ENCODE measurements around the gene VTI1A.

VTI1A gene

DNA sequence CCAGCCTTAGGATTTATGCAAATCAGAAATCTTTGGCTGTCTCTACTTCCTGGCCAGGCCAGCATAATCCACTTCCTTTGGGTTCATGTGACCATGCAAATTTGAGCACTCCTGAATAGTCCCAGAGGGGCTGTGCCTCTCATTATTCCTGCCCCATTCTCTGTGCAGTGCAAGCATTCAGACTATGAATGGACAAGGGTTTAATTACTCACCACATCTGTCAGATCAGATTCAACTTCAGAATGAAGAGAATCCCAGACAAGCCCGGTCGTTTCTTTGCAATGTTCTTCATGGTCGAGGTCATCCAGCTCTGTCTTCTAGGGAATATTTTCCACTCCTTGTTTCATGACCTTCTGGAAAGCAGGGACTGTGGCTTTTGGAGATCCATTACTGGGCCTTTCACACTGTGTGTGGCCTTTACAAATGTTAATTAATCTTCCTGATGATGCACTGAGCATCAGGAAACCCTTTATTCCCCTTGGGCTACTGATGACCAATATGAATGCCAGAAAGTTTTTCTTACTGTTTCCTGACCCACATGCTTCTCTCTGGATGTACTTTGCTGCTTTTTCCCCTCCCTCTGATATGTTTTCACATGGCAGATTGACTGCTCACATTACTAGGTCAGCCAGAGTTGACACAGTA, 285.4 kb downstream of the VTI1A start:
- DNase-seq: no peak

DNA sequence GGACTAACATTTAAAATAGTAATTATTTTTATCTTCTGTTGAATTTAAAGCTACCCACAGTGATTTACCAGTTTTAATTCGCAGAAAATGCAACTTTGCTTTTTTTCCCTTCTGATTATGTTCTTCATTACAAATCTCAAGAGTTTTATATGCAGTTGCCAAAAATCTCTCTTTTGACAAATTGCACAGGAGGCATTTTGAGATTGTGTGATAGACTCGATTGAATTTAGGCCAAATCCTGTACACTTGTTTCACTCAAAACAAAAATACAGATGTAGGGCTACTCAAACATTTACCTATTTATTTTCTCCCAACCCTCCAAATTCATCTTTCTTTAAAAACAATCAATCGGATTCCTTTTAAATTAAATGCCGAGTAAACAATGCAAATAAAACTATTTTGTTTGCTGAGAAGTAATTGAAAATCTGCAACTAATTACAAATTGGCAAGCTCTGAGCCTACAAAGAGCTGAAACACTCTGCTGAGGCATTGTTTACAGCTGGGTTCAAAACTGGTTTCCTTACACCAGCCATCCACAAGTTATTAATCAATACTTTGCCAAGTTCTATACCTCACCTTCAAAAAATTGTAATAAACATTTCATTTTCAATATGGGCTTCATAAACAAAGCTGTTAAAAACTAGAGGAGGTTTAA, 288.2 kb downstream of the VTI1A start:
- no peak for DNase-seq

DNA sequence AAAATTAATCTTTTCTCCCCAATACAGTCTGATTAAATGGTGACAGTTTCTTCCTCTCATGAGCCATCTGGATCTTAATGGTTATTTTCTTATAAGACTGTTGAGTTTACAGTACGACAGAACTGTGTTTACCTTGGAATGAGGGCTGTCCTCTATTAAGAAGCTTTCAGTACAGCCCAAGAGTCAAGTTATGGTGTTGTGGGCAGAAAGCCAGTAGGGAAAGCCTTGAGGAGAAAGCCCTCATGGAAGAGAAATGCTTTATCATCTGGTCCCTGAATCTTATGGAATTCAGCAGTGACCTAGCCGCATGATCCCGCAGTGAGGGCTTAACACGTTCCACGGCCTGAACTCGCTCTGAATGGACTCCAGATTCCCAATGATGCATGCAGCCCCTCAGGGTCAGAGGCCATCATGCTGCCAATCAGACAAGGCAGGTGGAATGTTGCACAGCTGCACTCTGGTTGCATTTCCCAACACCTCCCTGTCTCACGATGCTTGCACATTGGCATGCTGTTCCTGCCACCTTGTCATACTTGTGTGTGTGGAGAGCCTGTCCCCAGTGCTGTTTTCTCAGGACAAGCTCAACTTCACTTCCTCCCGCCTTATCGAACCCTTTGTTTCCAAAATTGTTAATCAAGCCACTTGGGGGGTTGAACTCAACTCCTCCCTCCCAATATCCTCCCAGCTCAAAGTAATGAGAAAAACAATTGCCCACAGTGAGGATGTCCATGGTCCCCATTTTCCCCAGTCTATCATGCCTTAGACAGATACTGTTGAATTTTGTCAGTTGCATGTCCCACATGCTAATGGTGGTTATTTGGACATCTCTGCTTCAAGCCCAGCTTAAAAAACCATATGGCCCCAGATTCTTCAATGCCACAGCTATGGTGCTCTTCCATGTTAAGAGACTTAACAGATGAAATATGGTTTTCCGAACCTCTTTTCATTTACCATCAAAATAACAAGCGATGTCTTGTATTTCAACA, 291.9 kb downstream of the VTI1A start:
- no peak for DNase-seq

DNA sequence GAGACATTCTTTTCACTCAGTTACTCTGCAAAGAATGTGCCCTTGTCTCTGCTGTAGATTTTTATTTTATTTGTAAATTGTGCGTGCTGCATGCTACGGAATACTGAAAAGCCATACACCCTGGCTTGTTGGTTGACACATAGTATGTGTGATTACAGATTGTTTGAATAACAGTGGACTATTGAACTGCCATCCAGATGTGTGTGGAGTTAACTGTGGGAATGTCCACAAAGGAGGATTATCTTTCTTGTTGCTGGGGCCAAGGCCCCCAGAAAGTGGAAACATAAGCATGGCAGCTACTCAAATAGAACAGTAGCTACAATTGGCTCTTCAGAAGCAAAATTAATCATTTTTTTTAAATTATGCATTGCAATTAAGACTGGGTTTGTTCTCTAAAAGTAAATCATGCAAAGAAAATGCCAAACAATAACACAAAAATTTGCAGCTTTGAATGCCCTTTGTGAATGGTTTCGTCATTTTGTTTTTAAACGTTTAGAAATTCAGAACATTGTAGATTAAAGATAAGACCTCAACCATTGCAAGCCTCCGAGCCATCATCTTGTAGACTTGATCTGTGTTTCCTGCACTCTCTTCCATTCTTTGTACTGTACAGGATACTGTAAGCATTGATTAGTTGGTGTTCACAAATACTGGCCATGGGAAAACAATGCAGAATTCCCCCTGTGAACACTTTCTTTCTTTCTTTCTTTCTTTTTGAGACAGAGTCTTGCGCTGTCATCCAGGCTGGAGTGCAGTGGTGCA, 292.8 kb downstream of the VTI1A start:
- DNase-seq: no peak

DNA sequence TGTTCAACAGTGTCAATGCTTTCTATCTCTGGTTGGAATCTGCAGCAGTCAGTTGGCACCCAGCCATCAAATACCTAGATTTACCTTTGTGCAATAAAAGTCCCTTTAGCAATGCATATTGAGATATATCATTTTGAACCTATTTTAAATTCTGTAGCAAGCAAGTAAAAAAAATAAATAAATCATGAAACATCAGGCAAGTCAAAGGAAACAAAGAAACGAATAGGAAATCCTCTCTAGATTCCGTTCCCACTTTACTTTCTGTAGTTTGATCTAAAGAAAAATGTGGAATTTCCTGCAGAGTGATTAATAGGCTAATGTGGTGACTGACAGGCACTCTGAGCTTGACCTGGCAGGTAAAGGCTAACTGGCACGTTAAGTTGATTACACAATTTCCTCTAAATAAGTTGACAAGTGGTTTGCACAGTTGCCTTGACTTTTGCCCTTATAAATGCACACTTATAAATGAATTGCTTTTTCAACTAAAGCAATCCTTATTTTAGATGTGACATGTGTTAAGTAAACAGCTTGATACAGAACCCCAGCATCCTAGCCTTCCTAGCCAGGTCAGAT, 294.9 kb downstream of the VTI1A start:
- no peak for DNase-seq

DNA sequence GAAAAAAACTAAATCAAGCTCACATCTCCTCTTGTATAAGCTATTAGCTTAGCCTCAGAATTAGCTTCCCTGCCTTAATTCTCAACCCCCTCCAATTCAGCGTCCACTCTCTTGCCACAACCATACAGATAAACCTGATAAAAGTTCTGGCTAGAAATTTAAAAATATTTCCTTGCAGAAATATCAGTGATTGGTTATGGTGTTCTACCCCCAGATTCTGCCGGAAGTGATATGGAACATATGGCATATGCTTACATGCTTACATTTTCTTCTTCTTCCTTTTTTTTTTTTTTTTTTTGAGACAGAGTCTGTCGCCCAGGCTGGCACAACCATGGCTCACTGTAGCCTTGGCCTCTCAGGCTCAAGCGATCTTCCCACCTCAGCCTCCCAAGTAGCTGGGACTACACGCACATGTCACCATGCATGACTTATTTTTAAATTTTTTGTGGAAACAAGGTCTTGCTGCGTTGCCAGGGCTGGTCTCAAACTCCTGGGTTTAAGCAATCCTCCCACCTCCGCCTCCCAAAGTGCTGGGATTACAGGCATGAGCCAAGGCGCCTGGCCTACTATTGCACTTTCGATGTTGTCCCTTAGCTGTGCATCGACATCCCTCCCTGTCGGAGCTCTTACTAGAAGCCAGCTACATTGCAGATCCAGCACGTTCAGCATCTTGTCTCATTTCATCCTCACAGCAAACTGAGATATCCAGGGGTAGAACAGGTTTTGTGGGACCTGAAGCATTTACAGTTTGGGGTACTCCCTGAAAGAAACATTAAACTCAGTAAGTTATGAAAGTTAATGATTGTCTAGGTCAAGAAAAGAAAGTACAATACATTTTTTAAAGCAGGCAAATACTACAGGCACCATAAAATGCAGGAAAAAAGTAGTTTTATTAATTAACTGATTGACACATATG, 297.4 kb downstream of the VTI1A start:
- DNase-seq: no peak

DNA sequence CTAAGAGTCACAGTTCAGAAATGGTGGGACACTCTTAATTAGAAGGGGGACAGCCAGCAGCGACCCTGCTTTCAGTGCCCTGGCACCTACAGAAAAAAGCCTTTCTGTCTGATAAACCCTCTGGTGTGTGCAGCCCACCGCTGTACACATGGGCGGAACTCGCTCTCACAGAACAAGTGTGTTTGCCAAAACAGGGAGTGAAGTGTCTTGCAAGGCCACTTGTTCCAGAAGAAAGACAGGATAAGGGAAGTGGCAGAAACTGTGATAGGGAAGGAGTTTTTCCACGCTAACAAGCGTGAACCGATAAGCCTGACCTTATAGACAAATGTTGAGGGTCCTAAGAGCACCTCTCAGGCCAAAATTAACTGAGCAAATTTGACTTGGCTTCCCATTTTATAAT, 299.3 kb downstream of the VTI1A start:
- no peak for DNase-seq

DNA sequence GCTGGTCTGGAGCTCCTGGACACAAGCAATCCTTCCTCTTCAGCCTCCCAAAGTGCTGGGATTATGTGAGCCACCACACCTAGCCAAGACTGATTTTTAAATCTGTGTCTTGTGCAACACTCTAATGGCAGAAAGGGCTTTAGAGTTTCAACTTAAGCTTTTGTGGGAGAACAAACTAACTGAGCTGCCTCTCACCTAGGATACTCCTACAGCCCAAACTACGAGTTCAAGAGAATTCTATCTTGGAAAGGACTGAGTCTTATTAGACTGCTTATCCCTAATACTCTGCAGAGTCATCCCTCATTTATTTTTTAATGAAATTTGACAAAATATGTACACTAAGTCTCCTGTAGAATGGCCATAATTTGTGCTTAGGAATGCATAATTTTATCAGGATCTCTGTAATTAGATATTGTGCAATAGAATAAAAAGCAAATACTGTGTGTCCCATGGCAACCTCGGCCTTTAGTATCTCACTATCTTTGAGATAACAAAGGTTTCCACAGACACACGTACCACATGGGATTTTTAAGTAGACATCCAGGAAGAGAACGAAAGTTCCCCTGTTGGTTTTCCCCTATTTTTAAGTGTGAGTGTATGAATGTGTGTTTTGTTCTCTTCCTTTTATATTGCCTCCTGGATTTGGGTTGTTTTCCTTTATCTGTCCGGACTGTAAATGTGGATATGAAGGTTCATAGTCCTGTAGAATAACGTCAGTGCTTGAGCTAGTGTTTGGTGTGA, 303.6 kb downstream of the VTI1A start:
- no peak for DNase-seq

DNA sequence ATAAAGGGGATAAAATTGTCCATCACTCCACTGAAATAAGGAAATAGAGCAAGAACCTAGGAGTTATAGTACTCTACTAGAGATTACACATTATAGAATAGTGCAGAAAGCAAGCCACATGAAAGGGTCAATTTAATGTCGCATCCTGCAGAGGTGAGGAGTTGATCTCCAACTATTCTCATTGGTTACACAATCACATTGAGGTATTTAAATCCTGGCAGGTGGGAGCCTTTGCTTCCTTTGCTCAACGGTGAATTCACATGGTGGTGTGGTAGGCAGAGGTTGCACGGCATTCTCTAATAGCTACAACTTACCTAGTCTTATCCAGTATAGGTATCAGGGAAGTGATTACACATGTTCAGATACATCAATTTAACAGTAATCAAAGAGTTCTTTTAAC, 304.6 kb downstream of the VTI1A start:
- no peak for DNase-seq

DNA sequence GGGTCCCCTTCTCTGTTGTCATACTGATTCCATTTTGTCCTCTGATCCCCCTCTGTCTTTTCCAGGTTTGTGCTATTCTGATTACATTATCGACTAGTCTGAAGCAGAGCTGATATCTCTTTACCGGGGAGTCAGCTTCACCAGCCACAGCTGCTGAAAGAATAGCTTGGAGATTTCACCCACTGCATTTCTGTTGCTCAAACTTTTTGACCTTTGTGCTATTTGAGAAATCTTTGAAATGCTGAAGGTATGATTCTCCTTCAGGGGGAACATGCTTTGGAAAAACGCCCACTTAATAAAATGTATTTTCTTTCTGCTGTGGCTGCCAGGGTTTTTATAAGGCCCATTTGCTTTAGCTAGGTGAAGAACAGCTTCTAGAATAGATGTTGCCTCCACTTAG, 305.3 kb downstream of the VTI1A start:
- no peak for DNase-seq

DNA sequence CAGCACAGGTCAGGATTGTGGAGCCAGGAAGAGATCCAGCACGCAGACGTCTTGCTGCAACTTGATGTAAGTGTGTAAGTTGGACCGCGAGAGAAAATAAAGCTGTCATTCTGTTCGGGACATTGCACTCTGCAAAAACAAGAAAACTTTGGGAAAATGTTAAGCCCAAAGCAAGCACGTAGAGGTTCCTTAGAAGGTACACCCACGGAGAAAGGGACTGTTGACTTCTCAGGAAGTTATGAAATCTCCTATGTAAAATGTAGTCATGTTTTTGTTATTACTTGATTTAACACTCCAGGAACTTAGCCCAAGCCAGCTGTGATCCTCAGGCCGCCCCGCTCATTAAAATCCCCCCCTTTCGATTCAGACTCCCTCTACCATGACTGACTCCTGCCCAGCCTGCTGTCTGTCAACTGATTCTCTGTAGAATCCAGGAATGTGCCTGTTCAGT, 307.0 kb downstream of the VTI1A start:
- no peak for DNase-seq

DNA sequence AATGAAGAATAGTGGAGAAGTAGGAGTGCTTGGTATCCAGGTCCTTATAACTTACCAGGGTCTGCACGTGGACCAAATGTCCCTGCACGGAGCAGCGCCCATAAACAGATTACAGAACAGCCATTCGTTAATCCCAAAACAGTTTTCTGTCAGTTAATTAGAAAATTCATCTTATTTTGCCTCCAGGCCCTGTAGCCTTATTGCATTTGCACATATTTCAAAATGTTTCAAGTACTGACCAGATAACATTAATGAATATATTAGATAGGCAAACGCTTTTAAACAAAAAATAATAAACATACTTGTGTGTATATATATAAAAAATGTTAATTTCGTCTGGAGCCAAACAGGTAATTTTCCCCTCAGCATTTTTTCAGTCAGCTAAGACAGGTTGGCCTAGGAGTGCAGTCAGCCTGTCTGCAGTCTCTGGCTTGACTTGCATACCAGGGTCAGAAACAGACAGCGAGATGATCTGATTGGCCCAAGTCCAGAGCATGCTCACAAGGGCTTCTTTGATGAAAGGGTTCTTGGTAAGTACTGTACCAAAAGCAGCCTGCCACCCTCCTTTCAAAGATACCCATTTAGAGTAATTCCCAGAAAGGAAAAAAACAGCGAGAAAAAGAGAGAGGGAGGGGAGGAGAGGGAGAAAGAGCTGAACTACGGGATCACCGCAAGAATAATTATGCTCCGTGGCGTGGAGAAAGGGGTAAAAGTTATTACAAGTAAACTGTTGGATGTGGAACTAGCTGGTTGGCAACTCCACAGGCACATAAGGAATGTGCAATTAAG, 308.6 kb downstream of the VTI1A start:
- no peak for DNase-seq

DNA sequence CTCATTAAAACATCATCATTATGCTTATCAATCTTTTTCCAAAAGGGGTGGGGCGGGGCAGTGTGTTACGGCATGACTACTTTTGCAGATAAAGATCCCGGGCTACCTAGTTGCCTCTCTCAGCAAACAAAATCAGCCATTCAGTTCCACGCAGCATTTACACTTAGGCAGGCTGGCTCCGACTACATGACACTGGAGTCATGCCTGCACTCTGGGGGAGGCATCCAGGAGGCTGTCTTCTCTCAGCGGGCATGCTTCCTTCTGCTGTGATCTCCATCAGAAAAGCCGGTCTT, 309.2 kb downstream of the VTI1A start:
- DNase-seq: no peak

DNA sequence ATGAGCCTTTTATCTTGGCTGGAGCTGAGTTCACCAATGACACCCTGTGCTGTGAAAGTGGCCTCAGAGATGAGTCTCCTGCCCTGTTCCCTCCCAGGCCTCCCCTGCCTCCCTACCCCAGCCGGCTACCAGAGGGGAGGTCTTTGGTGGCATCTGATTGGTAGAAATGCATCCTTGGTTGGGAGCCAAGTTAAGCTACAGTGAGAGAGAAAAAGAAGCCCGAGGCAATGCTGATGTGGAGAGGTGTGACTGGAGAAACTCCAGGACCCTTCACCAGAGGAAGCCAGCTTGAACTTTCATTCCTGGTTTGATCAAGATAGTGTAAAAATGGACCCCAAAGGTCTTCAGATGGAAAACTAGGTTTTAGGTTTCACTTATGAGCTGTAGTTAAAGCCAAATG, 311.9 kb downstream of the VTI1A start:
- DNase-seq: no peak

DNA sequence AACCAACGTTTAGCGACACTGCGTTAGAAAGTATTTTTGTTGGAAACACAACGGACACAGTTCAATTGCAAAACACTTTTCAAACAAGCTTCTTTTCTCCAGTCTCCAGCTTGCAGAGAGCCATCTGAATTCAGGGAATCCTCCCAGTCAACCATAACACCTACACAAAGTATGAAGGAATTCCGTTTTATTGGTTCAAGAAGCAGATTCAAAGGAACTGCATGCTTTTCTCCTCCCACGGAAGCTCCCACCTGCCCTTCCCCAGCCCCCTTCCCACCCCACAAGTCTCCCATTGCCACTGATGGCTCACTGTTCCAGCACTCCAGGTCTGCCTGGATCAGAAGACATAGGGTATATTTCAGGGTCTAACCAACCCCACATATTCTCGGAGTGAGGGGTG, 312.5 kb downstream of the VTI1A start:
- DNase-seq: no peak

DNA sequence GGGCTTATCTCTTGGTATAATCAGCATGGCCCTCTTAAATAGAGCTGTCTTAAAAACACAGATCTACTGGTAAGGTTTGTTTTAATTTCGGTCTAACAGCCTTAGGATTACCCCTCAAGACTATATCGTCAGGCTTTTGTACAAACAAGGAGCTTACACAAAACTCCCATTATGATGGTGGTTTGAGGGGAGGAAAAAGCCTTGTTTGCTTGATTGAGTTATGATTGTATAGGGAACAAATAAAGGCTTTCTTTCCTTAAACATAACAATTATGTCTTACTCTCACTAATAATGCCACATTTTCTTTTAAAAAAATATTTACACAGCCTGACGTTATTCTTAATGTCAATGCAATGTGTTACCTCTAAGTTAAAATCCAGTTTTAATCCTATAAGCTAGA, 314.2 kb downstream of the VTI1A start:
- no peak for DNase-seq

DNA sequence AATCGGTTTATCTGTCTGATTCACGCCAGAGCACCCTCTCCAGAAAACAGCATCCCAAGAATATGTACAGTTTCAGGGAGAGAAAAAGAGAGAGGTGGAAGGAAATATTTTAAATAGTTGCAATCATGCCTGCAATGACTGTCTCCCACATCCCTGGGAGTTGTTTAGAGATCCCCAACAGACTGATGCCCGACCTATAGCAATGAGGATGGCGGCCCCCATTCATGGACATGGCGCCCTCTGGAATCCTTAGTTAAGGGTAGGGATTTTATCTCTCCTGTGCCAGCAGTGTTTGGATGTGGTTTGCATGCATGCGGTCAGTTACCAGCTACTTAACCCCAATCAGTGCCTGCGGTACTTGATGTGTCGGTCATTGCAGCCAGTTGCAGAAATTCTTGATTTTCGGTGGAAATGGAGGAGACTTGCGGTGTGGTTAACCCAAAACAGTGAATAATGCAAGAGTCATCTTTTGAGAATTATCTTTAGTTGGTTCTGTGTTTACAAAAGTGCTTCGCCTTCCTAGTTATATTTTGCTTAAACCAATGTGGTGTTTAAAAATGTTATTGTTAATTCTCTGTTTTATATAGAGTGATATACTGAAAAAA, 317.0 kb downstream of the VTI1A start:
- DNase-seq: no peak

DNA sequence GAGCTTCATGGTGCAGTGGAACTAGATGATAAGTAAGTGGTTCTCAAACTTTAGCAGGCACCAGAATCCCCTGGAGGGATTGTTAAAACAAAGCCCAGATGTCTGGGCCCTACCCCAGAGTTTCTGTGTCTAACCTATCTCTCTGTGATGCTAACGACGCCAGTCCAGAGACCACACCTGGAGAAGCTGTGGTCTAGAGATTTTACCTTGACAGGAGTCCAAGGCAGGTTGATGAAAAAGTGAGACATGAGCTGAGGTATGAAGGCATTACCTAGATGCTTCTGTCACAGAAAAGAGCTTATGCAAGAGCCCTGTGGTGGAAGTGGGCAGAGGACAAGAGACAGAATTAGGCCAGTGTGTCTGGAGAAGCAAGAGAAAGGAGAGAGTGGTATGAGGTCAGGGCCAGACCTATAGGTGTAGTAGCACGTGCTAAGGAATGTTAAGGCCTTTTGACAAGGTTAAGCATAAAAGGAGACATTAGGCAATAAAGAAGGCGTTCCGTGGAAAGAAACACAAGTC, 318.8 kb downstream of the VTI1A start:
- no peak for DNase-seq

DNA sequence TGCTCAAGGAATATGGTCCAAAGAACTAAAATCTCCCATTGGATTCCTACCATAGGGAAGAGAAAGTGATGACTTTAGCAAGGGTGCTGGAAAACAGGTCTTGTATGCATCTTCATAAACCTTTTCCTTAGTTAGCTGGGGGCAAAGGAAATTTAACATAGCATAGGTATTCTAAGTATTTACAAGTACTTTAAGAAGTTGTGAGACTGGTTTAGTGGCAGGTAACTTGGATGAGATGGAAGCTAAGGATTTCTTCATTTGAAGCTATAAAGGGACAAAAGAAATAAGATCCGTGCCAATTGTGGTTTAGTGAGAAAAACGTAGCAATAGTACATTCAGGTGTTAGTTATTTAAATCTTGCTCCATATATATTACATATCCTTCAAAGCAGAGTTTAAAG, 319.6 kb downstream of the VTI1A start:
- no peak for DNase-seq
